ENCODE measurements around the gene NUP160.

DNA sequence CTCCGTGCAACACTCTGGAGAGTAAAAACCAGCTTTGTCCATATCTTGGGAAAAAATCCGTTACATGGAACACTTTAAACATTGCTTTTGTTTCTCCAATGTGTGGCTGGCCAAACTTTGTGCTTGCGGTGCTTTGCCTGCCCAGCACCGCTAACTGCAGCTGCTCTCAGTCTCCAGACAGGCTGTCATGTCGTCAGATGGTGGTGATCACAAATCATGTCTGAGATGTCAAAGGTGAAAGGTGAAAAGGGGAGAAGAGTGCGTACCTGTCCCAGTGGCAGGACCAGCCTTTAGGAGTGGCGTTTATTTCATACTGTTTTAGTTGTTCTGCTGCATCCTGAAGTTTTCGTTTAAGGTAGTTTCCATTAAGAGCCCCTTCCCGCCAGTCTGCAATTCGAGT is 115.9 kb downstream of the NUP160 start:
- TF ChIP-seq, protein P1, sequence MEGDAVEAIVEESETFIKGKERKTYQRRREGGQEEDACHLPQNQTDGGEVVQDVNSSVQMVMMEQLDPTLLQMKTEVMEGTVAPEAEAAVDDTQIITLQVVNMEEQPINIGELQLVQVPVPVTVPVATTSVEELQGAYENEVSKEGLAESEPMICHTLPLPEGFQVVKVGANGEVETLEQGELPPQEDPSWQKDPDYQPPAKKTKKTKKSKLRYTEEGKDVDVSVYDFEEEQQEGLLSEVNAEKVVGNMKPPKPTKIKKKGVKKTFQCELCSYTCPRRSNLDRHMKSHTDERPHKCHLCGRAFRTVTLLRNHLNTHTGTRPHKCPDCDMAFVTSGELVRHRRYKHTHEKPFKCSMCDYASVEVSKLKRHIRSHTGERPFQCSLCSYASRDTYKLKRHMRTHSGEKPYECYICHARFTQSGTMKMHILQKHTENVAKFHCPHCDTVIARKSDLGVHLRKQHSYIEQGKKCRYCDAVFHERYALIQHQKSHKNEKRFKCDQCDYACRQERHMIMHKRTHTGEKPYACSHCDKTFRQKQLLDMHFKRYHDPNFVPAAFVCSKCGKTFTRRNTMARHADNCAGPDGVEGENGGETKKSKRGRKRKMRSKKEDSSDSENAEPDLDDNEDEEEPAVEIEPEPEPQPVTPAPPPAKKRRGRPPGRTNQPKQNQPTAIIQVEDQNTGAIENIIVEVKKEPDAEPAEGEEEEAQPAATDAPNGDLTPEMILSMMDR (IDR thresholded peaks at IDR 0.05; ENCODE audit: insufficient read depth, low read length), result no peak
- TF ChIP-seq GABPA (IDR thresholded peaks at IDR 0.05; ENCODE audit: low read depth) (no peak), SPI1 (IDR thresholded peaks at IDR 0.05; ENCODE audit: borderline replicate concordance, low read depth) (no peak), POLR2AphosphoS5 (IDR thresholded peaks at IDR 0.05; ENCODE audit: low read depth) (no peak)
- TF ChIP-seq, protein P2, sequence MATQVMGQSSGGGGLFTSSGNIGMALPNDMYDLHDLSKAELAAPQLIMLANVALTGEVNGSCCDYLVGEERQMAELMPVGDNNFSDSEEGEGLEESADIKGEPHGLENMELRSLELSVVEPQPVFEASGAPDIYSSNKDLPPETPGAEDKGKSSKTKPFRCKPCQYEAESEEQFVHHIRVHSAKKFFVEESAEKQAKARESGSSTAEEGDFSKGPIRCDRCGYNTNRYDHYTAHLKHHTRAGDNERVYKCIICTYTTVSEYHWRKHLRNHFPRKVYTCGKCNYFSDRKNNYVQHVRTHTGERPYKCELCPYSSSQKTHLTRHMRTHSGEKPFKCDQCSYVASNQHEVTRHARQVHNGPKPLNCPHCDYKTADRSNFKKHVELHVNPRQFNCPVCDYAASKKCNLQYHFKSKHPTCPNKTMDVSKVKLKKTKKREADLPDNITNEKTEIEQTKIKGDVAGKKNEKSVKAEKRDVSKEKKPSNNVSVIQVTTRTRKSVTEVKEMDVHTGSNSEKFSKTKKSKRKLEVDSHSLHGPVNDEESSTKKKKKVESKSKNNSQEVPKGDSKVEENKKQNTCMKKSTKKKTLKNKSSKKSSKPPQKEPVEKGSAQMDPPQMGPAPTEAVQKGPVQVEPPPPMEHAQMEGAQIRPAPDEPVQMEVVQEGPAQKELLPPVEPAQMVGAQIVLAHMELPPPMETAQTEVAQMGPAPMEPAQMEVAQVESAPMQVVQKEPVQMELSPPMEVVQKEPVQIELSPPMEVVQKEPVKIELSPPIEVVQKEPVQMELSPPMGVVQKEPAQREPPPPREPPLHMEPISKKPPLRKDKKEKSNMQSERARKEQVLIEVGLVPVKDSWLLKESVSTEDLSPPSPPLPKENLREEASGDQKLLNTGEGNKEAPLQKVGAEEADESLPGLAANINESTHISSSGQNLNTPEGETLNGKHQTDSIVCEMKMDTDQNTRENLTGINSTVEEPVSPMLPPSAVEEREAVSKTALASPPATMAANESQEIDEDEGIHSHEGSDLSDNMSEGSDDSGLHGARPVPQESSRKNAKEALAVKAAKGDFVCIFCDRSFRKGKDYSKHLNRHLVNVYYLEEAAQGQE (IDR thresholded peaks at IDR 0.05; ENCODE audit: insufficient replicate concordance, low read depth), result no peak

All from HL-60 (cell line).